Prostate gland (tissue), 2 donors: ENCODE measurements around the gene WDFY3.

ENCODE experiments used
- CTCF ChIP-seq, 4 experiments: fragments of 200-600 bp in 2 of 4; fragments of 450-650 bp in 2 of 4; sonication (generic) in 2 of 4; IDR thresholded peaks; 1 replicate in 3 of 4; 2 replicates in 1 of 4; pipeline ENCODE4 v1.5.1; 2016 to 2019; ENCODE audit warnings: antibody characterized with exemption in 4 of 4, mild to moderate bottlenecking in 2 of 4, moderate library complexity in 2 of 4
- POLR2A ChIP-seq: fragments of 450-650 bp; IDR thresholded peaks from one replicate; pipeline ENCODE4 v1.6.1; 2016; ENCODE audit warnings: antibody characterized with exemption, mild to moderate bottlenecking

GRCh38 chr4:84647312-84647884 lies 319.1 kb downstream of the WDFY3 start:
- TF ChIP-seq CTCF (IDR thresholded peaks at IDR 0.05) (no peak), POLR2A (no peak)
